Measurements from ENCODE around the gene GPR15LG. TPM values are rescaled to one million over a fixed set of nuclear protein-coding genes. Genes with fewer than 3 reads are reported as not detected.

Gene GPR15LG
- total RNA-seq, 1 donor from 2014 or later = 98.0 TPM

- Histone ChIP-seq H3K27ac (no peak overlapping the region), H3K36me3 (no peaks in the 10 kb centered on the region), H3K4me1 (no peaks in the 10 kb centered on the region), H3K9me3 (no peaks in the 10 kb centered on the region), H3K4me3 (no peak overlapping the region), H3K27me3 (no peaks in the 10 kb centered on the region)
- intact Hi-C loops (cut with DNase I) = no loop called here
- DNase-seq (ENCODE audit: extremely low spot score in 2 of 2) = no peak
- TF ChIP-seq CTCF (IDR thresholded peaks at IDR 0.05) (no peak), POLR2AphosphoS5 (IDR thresholded peaks at IDR 0.05; ENCODE audit: insufficient read depth in 1 of 2, low read depth in 1 of 2) (no peak), POLR2A (IDR thresholded peaks at IDR 0.05) (no peak)
Observed at GRCh38 chr10:84185526-84186175, 12.1 kb downstream of the GPR15LG start.

GRCh38 chr10:84188815-84189214 lies 15.2 kb downstream of the GPR15LG start:
- Histone ChIP-seq H3K27ac (no peak overlapping the region), H3K4me1 (peaks cover under 1% of the 10 kb centered on the region), H3K27me3 (no peaks in the 10 kb centered on the region), H3K36me3 (no peaks in the 10 kb centered on the region), H3K4me3 (no peak overlapping the region), H3K9me3 (no peaks in the 10 kb centered on the region)
- no peak for TF ChIP-seq POLR2AphosphoS5 (IDR thresholded peaks at IDR 0.05; ENCODE audit: insufficient read depth in 1 of 2, low read depth in 1 of 2)
- no peak for TF ChIP-seq CTCF (IDR thresholded peaks at IDR 0.05)
- no peak for TF ChIP-seq POLR2A (IDR thresholded peaks at IDR 0.05)
- DNase-seq (ENCODE audit: extremely low spot score in 2 of 2) = no peak
- intact Hi-C loops (cut with DNase I) = no loop called here

GRCh38 chr10:84190621-84191020 lies 17.0 kb downstream of the GPR15LG start:
- Histone ChIP-seq H3K9me3 (no peaks in the 10 kb centered on the region), H3K27ac (no peak overlapping the region), H3K36me3 (no peaks in the 10 kb centered on the region), H3K27me3 (no peaks in the 10 kb centered on the region), H3K4me1 (peaks cover 16% of the 10 kb centered on the region), H3K4me3 (no peak overlapping the region)
- no peak for TF ChIP-seq POLR2AphosphoS5 (IDR thresholded peaks at IDR 0.05; ENCODE audit: insufficient read depth in 1 of 2, low read depth in 1 of 2)
- TF ChIP-seq POLR2A (IDR thresholded peaks at IDR 0.05) = no peak
- no peak for TF ChIP-seq CTCF (IDR thresholded peaks at IDR 0.05)
- intact Hi-C loops (cut with DNase I) = no loop called here
- no peak for DNase-seq (ENCODE audit: extremely low spot score in 2 of 2)

- intact Hi-C loops (cut with DNase I) = no loop called here
- Histone ChIP-seq H3K27me3 (no peaks in the 10 kb centered on the region), H3K9me3 (no peaks in the 10 kb centered on the region), H3K27ac (no peak overlapping the region), H3K36me3 (no peaks in the 10 kb centered on the region), H3K4me3 (no peak overlapping the region), H3K4me1 (peaks cover 16% of the 10 kb centered on the region)
- DNase-seq (ENCODE audit: extremely low spot score in 2 of 2) = no peak
- no peak for TF ChIP-seq POLR2A (IDR thresholded peaks at IDR 0.05)
- no peak for TF ChIP-seq POLR2AphosphoS5 (IDR thresholded peaks at IDR 0.05; ENCODE audit: insufficient read depth in 1 of 2, low read depth in 1 of 2)
- no peak for TF ChIP-seq CTCF (IDR thresholded peaks at IDR 0.05)
Observed at GRCh38 chr10:84191106-84191505, 17.5 kb downstream of the GPR15LG start.

- no peaks in the 10 kb centered on the region for H3K36me3 ChIP-seq
- intact Hi-C loops (cut with DNase I) = no loop called here
- H3K27ac ChIP-seq = no peak overlapping the region
- H3K4me1 ChIP-seq = peaks cover 16% of the 10 kb centered on the region
- DNase-seq (ENCODE audit: extremely low spot score in 2 of 2) = no peak
- no peak overlapping the region for H3K4me3 ChIP-seq
- H3K9me3 ChIP-seq = no peaks in the 10 kb centered on the region
- no peak for TF ChIP-seq CTCF (IDR thresholded peaks at IDR 0.05)
- no peak for TF ChIP-seq POLR2A (IDR thresholded peaks at IDR 0.05)
- TF ChIP-seq POLR2AphosphoS5 (IDR thresholded peaks at IDR 0.05; ENCODE audit: insufficient read depth in 1 of 2, low read depth in 1 of 2) = no peak
- H3K27me3 ChIP-seq = no peaks in the 10 kb centered on the region
Observed at GRCh38 chr10:84193327-84193726, 19.7 kb downstream of the GPR15LG start.
